HepG2 (cell line): ENCODE results near the gene FLVCR1. TPM values are rescaled to one million over a fixed set of nuclear protein-coding genes. Genes with fewer than 3 reads are reported as not detected.

Experiments
- CEBPG ChIP-seq: IDR thresholded peaks from 2 replicates; pipeline ENCODE4 v1.6.1; 2016
- CREM ChIP-seq, 2 experiments: sonication (generic) in 1 of 2; formaldehyde crosslinking in 1 of 2; IDR thresholded peaks; 2 replicates each; pipeline versions ENCODE4 v1.4.0 to v1.6.1; 2016 to 2020; ENCODE audit warnings: antibody characterized with exemption in 1 of 2, mild to moderate bottlenecking in 1 of 2, missing genetic modification reagents in 1 of 2
- EP300 ChIP-seq, 3 experiments: sonication (generic) in 1 of 3; formaldehyde crosslinking in 1 of 3; IDR thresholded peaks; 2 replicates each; pipeline versions ENCODE4 v1.5.1 to v1.6.1; 2011 to 2020; ENCODE audit warnings: low read depth in 2 of 3, low read length in 2 of 3, borderline replicate concordance in 1 of 3, improper control_type of control experiment in 1 of 3, mild to moderate bottlenecking in 1 of 3, missing genetic modification reagents in 1 of 3, moderate library complexity in 1 of 3
- HNF4G ChIP-seq, 2 experiments: sonication (generic) in 1 of 2; formaldehyde crosslinking in 1 of 2; IDR thresholded peaks; 2 replicates each; pipeline versions ENCODE4 v1.4.0 to v1.6.1; 2011 to 2020; ENCODE audit warnings: borderline replicate concordance in 2 of 2, low read depth in 2 of 2, mild to moderate bottlenecking in 2 of 2, low read length in 1 of 2, missing genetic modification reagents in 1 of 2, moderate library complexity in 1 of 2
- KDM4B ChIP-seq: sonication (generic); formaldehyde crosslinking; IDR thresholded peaks from 2 replicates; pipeline ENCODE4 v1.4.0; 2020; ENCODE audit warnings: missing genetic modification reagents
- PRMT3 ChIP-seq: sonication (generic); formaldehyde crosslinking; IDR thresholded peaks from 2 replicates; pipeline ENCODE4 v1.8.1; 2022; ENCODE audit warnings: low read depth, mild to moderate bottlenecking, moderate library complexity, missing genetic modification reagents, borderline replicate concordance
- ZNF460 ChIP-seq: sonication (generic); formaldehyde crosslinking; IDR thresholded peaks from 2 replicates; pipeline ENCODE4 v1.5.1; 2020; ENCODE audit warnings: missing genetic modification reagents, mild to moderate bottlenecking, borderline replicate concordance
- ZNF530 ChIP-seq: sonication (generic); formaldehyde crosslinking; IDR thresholded peaks from 2 replicates; pipeline ENCODE4 v1.5.0; 2020; ENCODE audit warnings: low read depth, mild to moderate bottlenecking, missing genetic modification reagents
- ZNF670 ChIP-seq: sonication (generic); formaldehyde crosslinking; IDR thresholded peaks from 2 replicates; pipeline ENCODE4 v1.8.0; 2022; ENCODE audit warnings: mild to moderate bottlenecking, missing genetic modification reagents, borderline replicate concordance
- polyA plus RNA-seq, 8 experiments: library from polyadenylated mRNA; depleted of rRNA in 3 of 8; stranded (reverse) in 7 of 8; unstranded in 1 of 8; fragments of >200 nt; fragmentation: Illumina TruSeq in 4 of 8; extraction: Trizol in 4 of 8; gene quantifications; 2 replicates each; pipeline versions ENCODE4 v1.2.1 to v1.2.3, GENCODE V29; 2011 to 2016; ENCODE audit warnings: low read depth in 4 of 8, missing spikeins in 1 of 8, mixed read lengths in 1 of 8; ENCODE audit not compliant: insufficient read depth in 1 of 8
- total RNA-seq, 5 experiments: library from RNA; depleted of rRNA; stranded (reverse); fragments of >200 nt; fragmentation: Illumina TruSeq; extraction: Trizol; gene quantifications; 2 replicates each; pipeline ENCODE4 v1.2.3, GENCODE V29; 2016; ENCODE audit warnings: low read depth in 1 of 5
- TF ChIP-seq, protein P1 (sequence below): sonication (generic); formaldehyde crosslinking; IDR thresholded peaks from 2 replicates; pipeline ENCODE4 v1.4.0; 2020; ENCODE audit warnings: missing genetic modification reagents
- TF ChIP-seq, protein P2 (sequence below): sonication (generic); formaldehyde crosslinking; IDR thresholded peaks from 2 replicates; pipeline ENCODE4 v1.8.1; 2023; ENCODE audit warnings: mild to moderate bottlenecking, inconsistent platforms, moderate library complexity, missing genetic modification reagents, borderline replicate concordance

The FLVCR1 gene
- total and polyA plus RNA-seq, 2 of the 13 experiments (the other 11 are each of a cell fraction or from before 2014, with no cell fraction given) = 14.8 to 39.8 TPM

DNA sequence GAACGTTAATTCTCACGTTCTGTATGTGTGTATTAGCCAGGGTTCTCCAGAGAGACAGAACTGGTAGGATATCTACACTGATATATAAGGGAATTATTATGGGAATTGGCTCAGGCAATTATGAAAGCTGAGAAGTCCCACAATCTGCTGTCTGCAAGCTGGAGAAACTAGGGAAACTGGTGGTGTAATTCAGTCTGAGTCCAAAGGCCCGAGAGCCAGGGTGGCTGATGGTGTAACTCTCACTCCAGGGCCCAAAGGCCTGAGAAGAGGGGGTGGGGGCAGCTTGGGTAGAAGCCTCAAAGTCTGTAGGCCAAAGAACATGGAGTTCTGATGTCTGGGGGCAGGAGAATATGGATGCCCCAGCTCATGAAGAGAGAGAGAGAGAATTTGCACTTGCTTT, 79.0 kb downstream of the FLVCR1 start (continued):
- TF ChIP-seq, protein P1, sequence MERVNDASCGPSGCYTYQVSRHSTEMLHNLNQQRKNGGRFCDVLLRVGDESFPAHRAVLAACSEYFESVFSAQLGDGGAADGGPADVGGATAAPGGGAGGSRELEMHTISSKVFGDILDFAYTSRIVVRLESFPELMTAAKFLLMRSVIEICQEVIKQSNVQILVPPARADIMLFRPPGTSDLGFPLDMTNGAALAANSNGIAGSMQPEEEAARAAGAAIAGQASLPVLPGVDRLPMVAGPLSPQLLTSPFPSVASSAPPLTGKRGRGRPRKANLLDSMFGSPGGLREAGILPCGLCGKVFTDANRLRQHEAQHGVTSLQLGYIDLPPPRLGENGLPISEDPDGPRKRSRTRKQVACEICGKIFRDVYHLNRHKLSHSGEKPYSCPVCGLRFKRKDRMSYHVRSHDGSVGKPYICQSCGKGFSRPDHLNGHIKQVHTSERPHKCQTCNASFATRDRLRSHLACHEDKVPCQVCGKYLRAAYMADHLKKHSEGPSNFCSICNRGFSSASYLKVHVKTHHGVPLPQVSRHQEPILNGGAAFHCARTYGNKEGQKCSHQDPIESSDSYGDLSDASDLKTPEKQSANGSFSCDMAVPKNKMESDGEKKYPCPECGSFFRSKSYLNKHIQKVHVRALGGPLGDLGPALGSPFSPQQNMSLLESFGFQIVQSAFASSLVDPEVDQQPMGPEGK (CRISPR knock-in tag) = 0 out of 2 replicates have a peak, but pooled peaks have one; percentile 32
- TF ChIP-seq CEBPG (CRISPR knock-in tag) = peak; percentile 50; the same call in 1 of the 2 replicates
- TF ChIP-seq ZNF460 = no peak
- no peak for TF ChIP-seq PRMT3
- TF ChIP-seq ZNF530 (CRISPR knock-in tag) = no peak
- TF ChIP-seq ZNF670 (CRISPR knock-in tag) = peak; percentile 60; the same call in 1 of the 2 replicates
- TF ChIP-seq CREM (IDR thresholded peaks at IDR 0.05) = no peak
- no peak for TF ChIP-seq CREM (CRISPR knock-in tag; IDR thresholded peaks at IDR 0.05)
- peak; percentile 83 for TF ChIP-seq HNF4G (IDR thresholded peaks at IDR 0.05; ENCODE audit: borderline replicate concordance, low read depth, low read length)
- TF ChIP-seq HNF4G (CRISPR knock-in tag; IDR thresholded peaks at IDR 0.05; ENCODE audit: borderline replicate concordance, low read depth) = no peak
- 0 out of 4 replicates have a peak, but pooled peaks of 1 of the 2 experiments have one; percentile 29 for TF ChIP-seq EP300 (IDR thresholded peaks at IDR 0.05; ENCODE audit: low read depth in 2 of 2, low read length in 2 of 2)
- TF ChIP-seq EP300 (CRISPR knock-in tag; IDR thresholded peaks at IDR 0.05; ENCODE audit: borderline replicate concordance) = no peak
- no peak for TF ChIP-seq KDM4B
- TF ChIP-seq, protein P2, sequence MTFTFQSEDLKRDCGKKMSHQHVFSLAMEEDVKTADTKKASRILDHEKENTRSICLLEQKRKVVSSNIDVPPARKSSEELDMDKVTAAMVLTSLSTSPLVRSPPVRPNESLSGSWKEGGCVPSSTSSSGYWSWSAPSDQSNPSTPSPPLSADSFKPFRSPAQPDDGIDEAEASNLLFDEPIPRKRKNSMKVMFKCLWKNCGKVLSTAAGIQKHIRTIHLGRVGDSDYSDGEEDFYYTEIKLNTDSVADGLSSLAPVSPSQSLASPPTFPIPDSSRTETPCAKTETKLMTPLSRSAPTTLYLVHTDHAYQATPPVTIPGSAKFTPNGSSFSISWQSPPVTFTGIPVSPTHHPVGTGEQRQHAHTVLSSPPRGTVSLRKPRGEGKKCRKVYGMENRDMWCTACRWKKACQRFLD = no peak
- TF ChIP-seq, all 625 proteins: peak for 10
